Subcutaneous adipose tissue (tissue), 4 donors: ENCODE measurements around the gene C1orf226. TPM values are rescaled to one million over a fixed set of nuclear protein-coding genes. Genes with fewer than 3 reads are reported as not detected.

Experiments used
- total RNA-seq, 4 donors: library from RNA; depleted of rRNA; stranded (reverse); fragments of >200 nt; gene quantifications; one replicate each; pipeline ENCODE4 v1.1.0, GENCODE V29; 2016
- TF ChIP-seq, protein P1 (sequence below): fragments of 450-650 bp; IDR thresholded peaks from one replicate; pipeline ENCODE4 v1.5.1; 2016; ENCODE audit warnings: low read depth, mild to moderate bottlenecking, control low read depth, antibody characterized with exemption, moderate library complexity

C1orf226 gene
- total RNA-seq, 4 donors from 2014 or later, result 1.1 to 13.4 (median 3.1) TPM

DNA sequence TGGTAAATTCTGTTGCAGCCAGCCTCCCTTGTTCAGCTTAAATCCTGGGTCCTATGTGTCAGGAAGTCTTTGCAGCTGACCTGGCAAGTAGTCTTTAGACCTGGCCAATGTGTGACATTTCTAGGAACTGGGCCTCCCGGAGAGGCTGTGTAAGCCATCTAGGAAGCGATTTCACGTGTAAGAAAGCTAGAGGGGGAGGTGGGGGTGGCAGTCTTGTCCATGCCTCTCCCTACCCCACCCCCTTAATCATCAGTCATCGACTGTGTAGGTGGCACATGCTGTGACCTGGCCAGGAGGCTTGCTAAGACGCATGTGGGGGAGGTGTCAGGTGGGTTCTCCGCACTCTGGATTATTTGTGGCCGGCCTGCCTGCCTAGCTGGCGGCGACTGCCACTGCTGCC lies 8.4 kb downstream of the C1orf226 start:
- TF ChIP-seq, protein P1, sequence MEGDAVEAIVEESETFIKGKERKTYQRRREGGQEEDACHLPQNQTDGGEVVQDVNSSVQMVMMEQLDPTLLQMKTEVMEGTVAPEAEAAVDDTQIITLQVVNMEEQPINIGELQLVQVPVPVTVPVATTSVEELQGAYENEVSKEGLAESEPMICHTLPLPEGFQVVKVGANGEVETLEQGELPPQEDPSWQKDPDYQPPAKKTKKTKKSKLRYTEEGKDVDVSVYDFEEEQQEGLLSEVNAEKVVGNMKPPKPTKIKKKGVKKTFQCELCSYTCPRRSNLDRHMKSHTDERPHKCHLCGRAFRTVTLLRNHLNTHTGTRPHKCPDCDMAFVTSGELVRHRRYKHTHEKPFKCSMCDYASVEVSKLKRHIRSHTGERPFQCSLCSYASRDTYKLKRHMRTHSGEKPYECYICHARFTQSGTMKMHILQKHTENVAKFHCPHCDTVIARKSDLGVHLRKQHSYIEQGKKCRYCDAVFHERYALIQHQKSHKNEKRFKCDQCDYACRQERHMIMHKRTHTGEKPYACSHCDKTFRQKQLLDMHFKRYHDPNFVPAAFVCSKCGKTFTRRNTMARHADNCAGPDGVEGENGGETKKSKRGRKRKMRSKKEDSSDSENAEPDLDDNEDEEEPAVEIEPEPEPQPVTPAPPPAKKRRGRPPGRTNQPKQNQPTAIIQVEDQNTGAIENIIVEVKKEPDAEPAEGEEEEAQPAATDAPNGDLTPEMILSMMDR, result no peak

DNA sequence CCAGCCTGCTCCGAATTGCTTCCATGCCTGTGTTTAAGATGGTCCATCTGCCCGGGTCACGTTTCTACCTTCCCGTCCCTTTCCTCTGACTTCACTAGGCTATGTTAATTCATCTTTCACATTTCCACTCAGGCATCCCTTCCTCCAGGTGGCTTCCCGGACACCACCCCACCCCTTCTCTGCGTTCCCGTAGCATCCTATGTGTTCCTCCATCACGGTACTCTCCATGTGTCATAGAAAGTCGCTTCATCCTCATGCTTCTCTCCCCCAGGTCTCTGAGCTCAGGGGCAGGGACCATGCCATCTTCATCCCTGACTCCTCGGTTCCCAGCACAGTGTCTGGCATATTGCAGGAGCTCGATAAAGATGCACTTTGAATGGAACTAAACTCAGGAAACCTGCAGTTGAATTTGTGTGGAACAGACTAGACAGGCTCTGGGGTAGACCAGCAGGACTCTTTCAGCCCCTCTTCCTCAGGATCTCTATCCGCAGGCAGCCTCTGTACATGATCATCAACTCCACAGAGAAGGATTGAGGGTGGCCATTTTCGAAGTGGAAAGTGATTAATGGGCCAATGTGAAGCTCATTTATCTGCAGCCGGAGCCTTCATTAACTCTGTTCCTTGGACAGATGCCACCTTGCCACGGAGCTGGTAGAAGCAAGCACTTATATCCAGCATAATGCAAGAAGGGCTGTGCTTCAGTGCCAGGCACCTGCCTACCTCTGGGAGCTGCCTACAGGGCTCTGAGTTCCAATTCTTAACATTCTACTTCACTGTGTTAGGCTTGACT lies 9.1 kb downstream of the C1orf226 start:
- TF ChIP-seq, protein P1, result no peak

DNA sequence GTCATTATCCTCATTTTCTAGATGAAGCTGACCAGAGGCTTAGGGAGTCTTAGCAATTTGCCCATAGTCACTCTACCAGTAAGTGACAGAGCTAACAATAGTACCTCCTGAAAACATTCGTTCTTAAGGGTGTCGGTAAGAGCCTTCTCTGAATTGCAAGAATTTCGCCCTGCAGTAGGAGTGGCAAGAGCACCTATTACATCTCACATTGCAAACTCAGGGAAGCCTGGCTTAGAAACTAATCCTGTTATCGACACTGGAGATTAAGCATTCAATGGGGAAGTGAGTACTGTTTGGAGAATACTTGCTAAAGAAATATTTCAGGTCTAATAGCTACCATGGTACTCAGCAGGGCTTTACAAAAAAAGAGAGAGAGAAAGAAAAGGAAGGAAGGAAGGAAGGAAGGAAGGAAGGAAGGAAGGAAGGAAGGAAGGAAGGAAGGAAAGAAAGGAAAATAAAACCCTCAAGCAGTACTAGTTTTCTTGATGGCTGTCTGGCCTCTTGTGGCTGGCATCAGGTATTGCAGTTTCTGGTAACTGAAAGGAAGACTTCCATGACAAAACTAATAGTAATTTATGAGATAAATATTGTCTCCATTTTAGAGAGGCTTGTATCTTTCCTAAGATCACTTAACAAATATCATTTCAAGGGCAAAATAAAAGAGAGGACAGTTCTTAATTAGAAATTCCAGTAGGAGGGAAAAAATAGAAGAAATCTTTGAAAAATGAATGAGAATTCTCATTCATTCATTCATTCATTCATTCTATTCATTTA lies 10.4 kb downstream of the C1orf226 start:
- TF ChIP-seq, protein P1, result no peak

DNA sequence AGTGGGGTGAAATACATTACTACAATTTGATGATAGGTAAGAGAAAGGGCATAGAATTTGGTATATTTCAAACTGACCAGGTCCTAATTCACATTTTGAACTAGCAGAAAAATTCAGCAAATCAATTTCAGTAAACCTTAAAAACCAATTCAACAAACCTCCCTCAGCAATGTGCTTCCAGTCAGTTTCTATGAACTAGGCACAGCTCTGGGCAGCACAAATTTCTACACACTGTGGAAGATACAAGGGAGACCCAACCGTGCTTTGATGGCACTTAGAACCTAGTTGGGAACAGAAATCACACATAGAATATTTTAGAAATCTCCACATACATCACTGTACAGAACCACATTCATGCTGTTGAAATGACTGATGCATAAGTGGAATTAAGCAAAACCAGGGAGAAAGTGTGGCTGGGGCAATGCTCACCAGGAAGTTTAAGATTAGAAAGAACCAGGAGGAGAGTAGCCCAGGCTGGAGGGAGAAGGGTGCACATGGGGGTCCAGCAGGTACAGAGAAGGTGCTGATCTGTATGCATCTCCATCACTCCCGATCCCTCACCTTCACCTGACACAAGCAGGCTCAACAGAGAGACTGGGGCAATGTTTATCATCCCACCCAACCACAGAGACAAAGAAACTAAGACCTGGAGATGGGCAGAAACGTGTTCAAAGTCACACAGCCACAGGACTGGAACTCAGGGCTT lies 14.8 kb downstream of the C1orf226 start:
- TF ChIP-seq, protein P1, result no peak

DNA sequence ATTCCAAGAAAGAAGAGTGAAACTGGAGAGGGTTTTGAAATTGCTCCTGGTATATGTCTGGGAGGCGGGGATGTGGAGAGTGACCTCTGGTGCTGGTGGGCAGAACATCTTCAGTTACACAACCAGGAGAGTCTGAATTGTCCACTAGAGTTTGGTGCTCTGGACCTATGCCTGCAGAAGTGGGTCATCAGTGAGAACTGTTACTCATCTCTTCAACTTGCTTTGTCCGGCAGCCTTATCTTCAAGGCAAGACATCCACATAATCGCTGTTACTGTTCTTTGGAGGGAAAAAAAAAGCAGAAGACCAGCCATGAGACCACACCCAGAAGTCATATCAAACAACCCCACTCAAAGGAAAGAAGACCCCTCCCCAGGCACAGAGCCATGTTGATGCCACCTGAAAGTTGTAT lies 15.5 kb downstream of the C1orf226 start:
- TF ChIP-seq, protein P1, result no peak

DNA sequence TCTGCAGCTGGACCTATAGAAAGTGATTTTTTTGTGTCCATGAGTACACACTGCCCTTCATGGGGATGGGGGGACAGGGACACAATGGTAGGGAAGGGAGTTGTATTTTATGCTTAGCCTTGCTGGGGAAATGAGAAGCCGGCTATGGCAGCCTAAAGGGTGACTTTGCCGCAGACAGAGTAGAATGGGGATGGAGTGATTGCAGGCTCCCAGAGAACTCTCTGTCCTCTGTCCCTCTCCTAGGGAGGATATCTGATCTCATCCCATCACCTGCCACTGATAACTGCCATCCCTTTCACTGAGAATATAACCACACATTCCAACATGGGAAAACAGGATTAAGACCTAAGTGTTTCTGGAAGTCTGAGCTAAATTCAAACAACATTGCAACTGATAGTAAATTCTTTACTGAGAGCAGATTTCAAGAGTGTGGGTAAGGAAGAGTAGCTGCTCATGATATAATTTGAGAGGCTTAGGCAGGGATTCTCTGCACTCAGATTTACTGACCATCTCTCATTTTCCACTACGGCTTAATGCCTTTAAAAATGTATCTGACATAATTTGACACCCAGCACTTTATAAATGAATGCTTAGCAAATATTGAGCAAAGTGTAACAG lies 16.5 kb downstream of the C1orf226 start:
- TF ChIP-seq, protein P1, result no peak
